H1 (cell line): ENCODE measurements around the gene INHBB. TPM values are rescaled to one million over a fixed set of nuclear protein-coding genes. Genes with fewer than 3 reads are reported as not detected.

ENCODE experiments used
- CTCF ChIA-PET: fragments of 300-600 bp; sonication (Branson Sonifier 250); formaldehyde crosslinking; loops from one replicate; lab custom pipeline; 2021; ENCODE audit not compliant: partially characterized antibody; lab: Charles Lee
- POLR2A ChIA-PET: fragments of 300-600 bp; sonication (Branson Sonifier 250); formaldehyde crosslinking; loops from one replicate; lab custom pipeline; 2021; ENCODE audit warnings: inconsistent platforms; ENCODE audit not compliant: partially characterized antibody; lab: Charles Lee
- DNase-seq, 2 experiments: peaks; one replicate each; pipeline versions ENCODE4 v3.0.0 to v3.0.0-alpha.2; 2010 to 2022; ENCODE audit warnings: low spot score in 2 of 2, low read depth in 1 of 2, mixed read lengths in 1 of 2
- FAIRE-seq: peaks from 2 replicates; lab custom pipeline; 2011; peaks lifted over from hg19 to GRCh38; lab: Jason Lieb, UNC
- H2AFZ ChIP-seq: 2 replicates; pipeline ENCODE4 v1.8.1; 2012; ENCODE audit warnings: low read length, inconsistent platforms
- H2AK5ac ChIP-seq: 2 replicates; pipeline ENCODE4 v1.6.1; 2013; ENCODE audit warnings: low read depth, low read length
- H2BK120ac ChIP-seq: replicated peaks from 2 replicates; pipeline ENCODE3; 2013; ENCODE audit warnings: low read depth, low read length, inconsistent platforms
- H2BK12ac ChIP-seq: 2 replicates; pipeline ENCODE4 v1.6.1; 2013; ENCODE audit warnings: low read depth, low read length
- H2BK15ac ChIP-seq: 2 replicates; pipeline ENCODE4 v1.6.1; 2013; ENCODE audit warnings: low read length
- H2BK20ac ChIP-seq: 2 replicates; pipeline ENCODE4 v1.6.1; 2013; ENCODE audit warnings: low read length
- H2BK5ac ChIP-seq: 2 replicates; pipeline ENCODE4 v1.6.1; 2013; ENCODE audit warnings: low read depth, low read length
- H3K14ac ChIP-seq: 2 replicates; pipeline ENCODE4 v1.6.1; 2013; ENCODE audit warnings: inconsistent platforms; ENCODE audit not compliant: insufficient read length
- H3K18ac ChIP-seq: 2 replicates; pipeline ENCODE4 v1.6.1; 2013; ENCODE audit warnings: low read length; ENCODE audit errors: extremely low read depth
- H3K23ac ChIP-seq: 2 replicates; pipeline ENCODE4 v1.6.1; 2013; ENCODE audit warnings: inconsistent platforms; ENCODE audit not compliant: insufficient read length
- H3K23me2 ChIP-seq: 2 replicates; pipeline ENCODE4 v1.6.1; 2013; ENCODE audit warnings: low read depth, low read length
- H3K27ac ChIP-seq: 2 replicates; pipeline ENCODE4 v1.6.1; 2011; ENCODE audit warnings: low read depth, low read length, inconsistent platforms
- H3K27me3 ChIP-seq, 4 experiments: replicated peaks in 1 of 4; 1 replicate in 1 of 4; 2 replicates in 3 of 4; pipeline versions ENCODE4 v1.6.1 to v1.8.1; 2011 to 2013; ENCODE audit warnings: low read length in 3 of 4, mild to moderate bottlenecking in 3 of 4, inconsistent platforms in 2 of 4, mixed read lengths in 2 of 4, moderate library complexity in 1 of 4; ENCODE audit not compliant: control insufficient read depth in 3 of 4, insufficient read depth in 3 of 4; ENCODE audit errors: extremely low read depth in 1 of 4
- H3K36me3 ChIP-seq, 4 experiments: 2 replicates each; pipeline versions ENCODE4 v1.6.1 to v1.8.1; 2011 to 2013; ENCODE audit warnings: mild to moderate bottlenecking in 4 of 4, low read length in 3 of 4, moderate library complexity in 2 of 4, control low read depth in 1 of 4, inconsistent platforms in 1 of 4; ENCODE audit not compliant: insufficient read depth in 4 of 4, control insufficient read depth in 2 of 4
- H3K4ac ChIP-seq: replicated peaks from 2 replicates; pipeline ENCODE3; 2013; ENCODE audit warnings: low read length, low read depth, mixed read lengths, inconsistent platforms; ENCODE audit not compliant: insufficient read length
- H3K4me1 ChIP-seq, 4 experiments: replicated peaks in 1 of 4; 1 replicate in 1 of 4; 2 replicates in 3 of 4; pipeline versions ENCODE4 v1.6.1 to v1.8.1; 2011 to 2013; ENCODE audit warnings: low read length in 3 of 4, inconsistent platforms in 2 of 4, mixed read lengths in 1 of 4; ENCODE audit not compliant: insufficient read depth in 4 of 4, control insufficient read depth in 3 of 4
- H3K4me2 ChIP-seq, 2 experiments: 2 replicates each; pipeline versions ENCODE4 v1.6.1 to v1.8.1; 2011 to 2013; ENCODE audit warnings: low read depth in 2 of 2, low read length in 2 of 2, control low read depth in 1 of 2, inconsistent platforms in 1 of 2, mild to moderate bottlenecking in 1 of 2; ENCODE audit not compliant: insufficient read depth in 1 of 2
- H3K4me3 ChIP-seq, 4 experiments: fragments of 200-600, 300-600 bp in 1 of 4; sonication (generic), shearing (Covaris generic), sonication (Bioruptor Twin) in 1 of 4; 2 replicates each; pipeline versions ENCODE4 v1.5.1 to v1.8.1; 2011 to 2016; ENCODE audit warnings: low read length in 4 of 4, low read depth in 3 of 4, control low read depth in 2 of 4, inconsistent platforms in 2 of 4, mild to moderate bottlenecking in 2 of 4, mixed read lengths in 1 of 4, moderate library complexity in 1 of 4; ENCODE audit not compliant: insufficient read depth in 2 of 4; ENCODE audit errors: extremely low read depth in 1 of 4
- H3K56ac ChIP-seq: replicated peaks from 2 replicates; pipeline ENCODE3; 2013; ENCODE audit warnings: low read depth, mild to moderate bottlenecking, mixed read lengths, low read length, inconsistent platforms; ENCODE audit not compliant: insufficient read length
- H3K79me1 ChIP-seq: 2 replicates; pipeline ENCODE4 v1.6.1; 2013; ENCODE audit warnings: low read depth, low read length, control low read depth
- H3K79me2 ChIP-seq, 2 experiments: 2 replicates each; pipeline versions ENCODE4 v1.6.1 to v1.8.1; 2012 to 2013; ENCODE audit warnings: low read length in 2 of 2, mild to moderate bottlenecking in 2 of 2, inconsistent platforms in 1 of 2; ENCODE audit not compliant: insufficient read depth in 2 of 2, control insufficient read depth in 1 of 2
- H3K9ac ChIP-seq, 4 experiments: replicated peaks in 1 of 4; 1 replicate in 1 of 4; 2 replicates in 3 of 4; pipeline versions ENCODE4 v1.6.1 to v1.8.1; 2011 to 2013; ENCODE audit warnings: low read depth in 3 of 4, low read length in 3 of 4, control low read depth in 2 of 4, mild to moderate bottlenecking in 2 of 4, moderate library complexity in 2 of 4, inconsistent platforms in 1 of 4; ENCODE audit errors: extremely low read depth in 1 of 4
- H3K9me3 ChIP-seq, 2 experiments: 2 replicates each; pipeline versions ENCODE4 v1.6.1 to v1.8.1; 2012 to 2013; ENCODE audit warnings: mild to moderate bottlenecking in 2 of 2, moderate library complexity in 2 of 2, control low read depth in 1 of 2, inconsistent platforms in 1 of 2, low read depth in 1 of 2, low read length in 1 of 2, mixed read lengths in 1 of 2; ENCODE audit not compliant: insufficient read depth in 2 of 2
- H4K20me1 ChIP-seq, 2 experiments: replicated peaks in 1 of 2; 2 replicates each; pipeline versions ENCODE3 to v1.8.1; 2011 to 2013; ENCODE audit warnings: inconsistent platforms in 2 of 2, low read length in 2 of 2, mild to moderate bottlenecking in 1 of 2; ENCODE audit not compliant: insufficient read depth in 2 of 2, control insufficient read depth in 1 of 2
- H4K5ac ChIP-seq: 2 replicates; pipeline ENCODE4 v1.6.1; 2013; ENCODE audit warnings: low read length, low read depth, mixed read lengths, inconsistent platforms; ENCODE audit not compliant: insufficient read length
- H4K8ac ChIP-seq: 2 replicates; pipeline ENCODE4 v1.8.0; 2013; ENCODE audit warnings: mild to moderate bottlenecking, moderate library complexity, low read length, inconsistent platforms; ENCODE audit not compliant: insufficient read depth; ENCODE audit errors: extremely low read depth
- H4K91ac ChIP-seq: replicated peaks from 2 replicates; pipeline ENCODE3; 2013; ENCODE audit warnings: low read length, mixed read lengths, inconsistent platforms; ENCODE audit not compliant: insufficient read length
- TAF1 ChIP-seq: IDR thresholded peaks from 2 replicates; pipeline ENCODE4 v1.6.1; 2011; ENCODE audit warnings: mild to moderate bottlenecking, low read depth, low read length
- TEAD4 ChIP-seq: IDR thresholded peaks from 2 replicates; pipeline ENCODE4 v1.6.1; 2012; ENCODE audit warnings: low read depth, low read length, inconsistent platforms, mixed read lengths
- ZNF274 ChIP-seq: IDR thresholded peaks from 2 replicates; pipeline ENCODE4 v1.7.0; 2012; ENCODE audit warnings: low read length, borderline replicate concordance; ENCODE audit errors: extremely low read depth
- WGBS, 2 experiments: shearing (Covaris generic) in 1 of 2; methylation state at CpG; one replicate each; pipeline versions ENCODE4 v1.1.6 to v1.1.7; 2013 to 2015; ENCODE audit warnings: low lambda C conversion rate in 2 of 2, mixed read lengths in 2 of 2, inconsistent platforms in 1 of 2, low coverage in 1 of 2, missing lambda C conversion rate in 1 of 2; ENCODE audit not compliant: insufficient replicate concordance in 2 of 2, insufficient coverage in 1 of 2, insufficient read length in 1 of 2; ENCODE audit errors: extremely low coverage in 1 of 2, missing lambda C conversion rate in 1 of 2; 5-methylcytosine and 5-hydroxymethylcytosine counted together
- polyA plus RNA-seq, 7 experiments: library from polyadenylated mRNA; depleted of rRNA in 3 of 7; stranded (reverse) in 5 of 7; unstranded in 2 of 7; fragments of >200 nt in 5 of 7; fragments of 200-250 nt in 2 of 7; gene quantifications; 1 replicate in 5 of 7; 2 replicates in 1 of 7; 4 replicates in 1 of 7; pipeline versions ENCODE4 v1.2.1 to v1.2.3, GENCODE V29; 2011 to 2013; ENCODE audit warnings: missing spikeins in 2 of 7, mixed read lengths in 2 of 7
- total RNA-seq: library from RNA; stranded (reverse); fragmentation: NEBNext Ultra II Directional; extraction: Animal tissue kit (Norgen Biotek cat#: 25700); gene quantifications from 2 replicates; pipeline ENCODE4 v1.2.1, GENCODE V29; 2021
- TF ChIP-seq, protein P1 (sequence below): IDR thresholded peaks from 2 replicates; pipeline ENCODE4 v1.6.1; 2011; ENCODE audit warnings: low read length, improper control_type of control experiment
- TF ChIP-seq, protein P2 (sequence below): IDR thresholded peaks from 2 replicates; pipeline ENCODE4 v1.6.1; 2012; ENCODE audit warnings: inconsistent platforms

Gene INHBB
- total and polyA plus RNA-seq, 2 of the 8 experiments (the other 6 are each of a cell fraction or from before 2014, with no cell fraction given) = 0.30 to 0.32 TPM

DNA sequence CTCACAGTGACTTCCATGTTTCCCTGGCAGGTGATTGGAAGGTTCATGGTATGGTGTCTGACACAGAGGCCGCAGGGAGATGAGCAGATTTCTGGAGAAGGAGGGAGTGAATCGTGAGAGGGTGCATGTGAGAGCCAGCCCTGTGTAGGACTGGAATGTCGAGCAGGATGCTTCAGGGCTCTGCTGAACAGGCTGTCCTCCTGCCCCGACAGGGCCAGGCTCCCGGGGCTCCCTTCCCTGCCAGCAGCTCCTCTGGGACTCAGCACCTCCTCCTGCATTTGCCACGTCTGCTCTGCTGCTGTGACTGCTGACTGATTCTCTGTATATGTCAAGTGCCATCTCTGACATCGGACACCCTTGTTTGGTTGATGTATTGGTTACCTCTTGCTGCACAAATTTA is 38.5 kb upstream of the INHBB start:
- H3K36me3 ChIP-seq = no peaks in the 10 kb centered on the region
- H3K23me2 ChIP-seq = no peaks in the 10 kb centered on the region
- H3K18ac ChIP-seq = no peak overlapping the region
- CTCF ChIA-PET = interaction anchor here (0.9 to 1.3 kb wide), 2 partner anchors 11 to 15 kb away, joined by 3 read pairs; no protein-coding TSS in a partner anchor
- no peak overlapping the region for H4K5ac ChIP-seq
- H2BK120ac ChIP-seq = no peak overlapping the region
- peaks cover 0 to 2% of the 10 kb centered on the region in 2 experiments for H4K20me1 ChIP-seq
- H2BK15ac ChIP-seq = 0 out of 2 replicates have a peak overlapping the region, but pooled peaks have one; percentile 2
- no peak overlapping the region for H2AFZ ChIP-seq
- WGBS, 2 experiments = 89% methylated on average over 7 of the region's 7 CpGs; no CpG with 5 or more reads in 1 of the 2 experiments
- DNase-seq (no peak), FAIRE-seq (no peak)
- H3K27ac ChIP-seq = no peak overlapping the region
- H2BK12ac ChIP-seq = no peak overlapping the region
- no peak overlapping the region for H3K4me2 ChIP-seq
- H2BK5ac ChIP-seq = no peak overlapping the region
- no peaks in the 10 kb centered on the region for H3K79me1 ChIP-seq
- H4K8ac ChIP-seq = no peak overlapping the region
- H3K4me1 ChIP-seq = peaks cover 0 to 3% (median 2%) of the 10 kb centered on the region in 4 experiments; a peak in 3 of 7 replicates
- H3K27me3 ChIP-seq = peaks cover 1 to 23% (median 10%) of the 10 kb centered on the region in 4 experiments
- POLR2A ChIA-PET = no interaction called here
- no peaks in the 10 kb centered on the region for H3K79me2 ChIP-seq
- H2AK5ac ChIP-seq = peak overlapping the region; percentile 65; the same call in 1 of the 2 replicates
- TF ChIP-seq ZNF274 = no peak
- no peak for TF ChIP-seq TAF1
- TF ChIP-seq TEAD4 = no peak
- TF ChIP-seq, protein P1, sequence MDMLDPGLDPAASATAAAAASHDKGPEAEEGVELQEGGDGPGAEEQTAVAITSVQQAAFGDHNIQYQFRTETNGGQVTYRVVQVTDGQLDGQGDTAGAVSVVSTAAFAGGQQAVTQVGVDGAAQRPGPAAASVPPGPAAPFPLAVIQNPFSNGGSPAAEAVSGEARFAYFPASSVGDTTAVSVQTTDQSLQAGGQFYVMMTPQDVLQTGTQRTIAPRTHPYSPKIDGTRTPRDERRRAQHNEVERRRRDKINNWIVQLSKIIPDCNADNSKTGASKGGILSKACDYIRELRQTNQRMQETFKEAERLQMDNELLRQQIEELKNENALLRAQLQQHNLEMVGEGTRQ = no peak
- TF ChIP-seq, protein P2, sequence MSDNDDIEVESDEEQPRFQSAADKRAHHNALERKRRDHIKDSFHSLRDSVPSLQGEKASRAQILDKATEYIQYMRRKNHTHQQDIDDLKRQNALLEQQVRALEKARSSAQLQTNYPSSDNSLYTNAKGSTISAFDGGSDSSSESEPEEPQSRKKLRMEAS = no peak
- H3K4ac ChIP-seq = no peak overlapping the region
- no peaks in the 10 kb centered on the region for H3K9me3 ChIP-seq
- H3K56ac ChIP-seq = no peak overlapping the region
- no peak overlapping the region for H3K14ac ChIP-seq
- no peak overlapping the region for H2BK20ac ChIP-seq
- H3K23ac ChIP-seq = no peak overlapping the region
- H4K91ac ChIP-seq = no peak overlapping the region
- no peak overlapping the region for H3K4me3 ChIP-seq
- H3K9ac ChIP-seq = no peak overlapping the region
